HepG2 (cell line): Measurements from ENCODE around the gene UNC13D.
A peak's percentile ranks its signal among the peaks of the same experiment; 100 is the strongest.

ENCODE experiments used
- BHLHE40 ChIP-seq: IDR thresholded peaks from 2 replicates; pipeline ENCODE4 v1.6.1; 2011; ENCODE audit warnings: low read length, improper control_type of control experiment
- ETV6 ChIP-seq: sonication (generic); formaldehyde crosslinking; conservative IDR thresholded peaks from 2 replicates; pipeline ENCODE4 v1.4.0; 2020; ENCODE audit warnings: missing genetic modification reagents
- HNF4A ChIP-seq: sonication (generic); formaldehyde crosslinking; IDR thresholded peaks from 2 replicates; pipeline ENCODE4 v1.4.0; 2020; ENCODE audit warnings: missing genetic modification reagents
- POLR2AphosphoS5 ChIP-seq: IDR thresholded peaks from 2 replicates; pipeline ENCODE4 v1.6.1; 2012; ENCODE audit warnings: low read depth, low read length
- ZC3H4 ChIP-seq: sonication (generic); formaldehyde crosslinking; IDR thresholded peaks from 2 replicates; pipeline ENCODE4 v1.4.0; 2020; ENCODE audit warnings: missing genetic modification reagents, borderline replicate concordance
- ZNF746 ChIP-seq: sonication (generic); formaldehyde crosslinking; IDR thresholded peaks from 2 replicates; pipeline ENCODE4 v1.8.0; 2022; ENCODE audit warnings: mild to moderate bottlenecking, missing genetic modification reagents
- TF ChIP-seq, protein P1 (sequence below): sonication (generic); formaldehyde crosslinking; IDR thresholded peaks from 2 replicates; pipeline ENCODE4 v1.4.0; 2020; ENCODE audit warnings: missing genetic modification reagents
- TF ChIP-seq, protein P2 (sequence below): sonication (generic); formaldehyde crosslinking; IDR thresholded peaks from 2 replicates; pipeline ENCODE4 v1.5.1; 2020; ENCODE audit warnings: mild to moderate bottlenecking, missing genetic modification reagents, moderate library complexity
- TF ChIP-seq, protein P3 (sequence below): sonication (generic); formaldehyde crosslinking; IDR thresholded peaks from 2 replicates; pipeline ENCODE4 v1.5.0; 2020; ENCODE audit warnings: mild to moderate bottlenecking, missing genetic modification reagents, moderate library complexity

DNA sequence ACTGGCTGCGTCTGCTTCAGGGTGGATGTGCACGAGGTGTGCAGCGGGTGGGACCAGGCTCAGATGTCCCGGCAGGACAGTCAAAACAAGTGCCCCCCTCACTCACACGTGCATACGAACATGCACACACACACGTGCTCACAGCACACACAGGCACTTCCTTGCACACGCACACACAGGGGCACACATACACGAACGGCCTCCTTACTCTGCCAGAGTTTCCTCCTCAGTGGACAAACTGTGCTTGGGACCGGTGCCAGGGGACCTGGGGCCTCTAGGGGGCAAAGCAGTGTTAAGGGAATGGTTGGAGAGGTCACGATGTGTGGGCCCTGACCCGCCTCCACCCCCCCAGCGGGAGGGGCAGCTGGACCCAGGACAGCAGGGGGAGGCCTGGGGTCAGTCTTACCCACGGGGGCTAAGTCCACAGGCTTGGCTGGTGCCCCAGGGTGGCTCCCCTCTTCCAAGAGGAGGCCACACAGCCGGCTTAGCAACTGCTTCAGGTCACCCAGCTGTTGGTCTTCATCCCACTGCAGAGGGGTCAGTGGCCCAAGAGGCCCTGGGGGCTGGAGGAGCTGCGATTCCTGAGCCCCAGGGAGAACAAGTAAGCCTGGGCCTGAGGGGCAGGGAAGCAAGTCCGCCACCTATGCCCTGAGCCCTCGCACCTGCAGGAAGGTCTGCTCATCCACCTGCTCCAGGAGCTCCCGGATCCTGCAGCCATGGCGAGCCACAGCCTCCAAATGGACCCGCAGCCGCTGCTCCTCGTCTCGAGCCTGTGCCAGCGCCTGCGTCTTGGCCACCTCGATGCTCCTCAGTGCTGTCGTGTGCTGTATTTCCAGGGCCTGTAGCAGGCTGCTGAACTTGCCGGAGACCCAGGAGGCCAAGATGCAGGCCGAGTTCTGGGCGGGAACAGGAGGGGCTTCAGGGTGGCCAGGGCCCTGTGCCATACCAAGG is 47.7 kb upstream of the UNC13D start:
- TF ChIP-seq POLR2AphosphoS5 (no peak; the same call in 1 of the 2 replicates), ZNF746 (CRISPR knock-in tag) (peak; percentile 78; the same call in 1 of the 2 replicates), HNF4A (CRISPR knock-in tag) (peak; percentile 94), BHLHE40 (no peak; the same call in 1 of the 2 replicates), ZC3H4 (CRISPR knock-in tag) (0 out of 2 replicates have a peak, but pooled peaks have one; percentile 15), ETV6 (no peak)
- TF ChIP-seq, protein P1, sequence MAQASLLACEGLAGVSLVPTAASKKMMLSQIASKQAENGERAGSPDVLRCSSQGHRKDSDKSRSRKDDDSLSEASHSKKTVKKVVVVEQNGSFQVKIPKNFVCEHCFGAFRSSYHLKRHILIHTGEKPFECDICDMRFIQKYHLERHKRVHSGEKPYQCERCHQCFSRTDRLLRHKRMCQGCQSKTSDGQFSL: peak; percentile 99
- TF ChIP-seq, protein P2, sequence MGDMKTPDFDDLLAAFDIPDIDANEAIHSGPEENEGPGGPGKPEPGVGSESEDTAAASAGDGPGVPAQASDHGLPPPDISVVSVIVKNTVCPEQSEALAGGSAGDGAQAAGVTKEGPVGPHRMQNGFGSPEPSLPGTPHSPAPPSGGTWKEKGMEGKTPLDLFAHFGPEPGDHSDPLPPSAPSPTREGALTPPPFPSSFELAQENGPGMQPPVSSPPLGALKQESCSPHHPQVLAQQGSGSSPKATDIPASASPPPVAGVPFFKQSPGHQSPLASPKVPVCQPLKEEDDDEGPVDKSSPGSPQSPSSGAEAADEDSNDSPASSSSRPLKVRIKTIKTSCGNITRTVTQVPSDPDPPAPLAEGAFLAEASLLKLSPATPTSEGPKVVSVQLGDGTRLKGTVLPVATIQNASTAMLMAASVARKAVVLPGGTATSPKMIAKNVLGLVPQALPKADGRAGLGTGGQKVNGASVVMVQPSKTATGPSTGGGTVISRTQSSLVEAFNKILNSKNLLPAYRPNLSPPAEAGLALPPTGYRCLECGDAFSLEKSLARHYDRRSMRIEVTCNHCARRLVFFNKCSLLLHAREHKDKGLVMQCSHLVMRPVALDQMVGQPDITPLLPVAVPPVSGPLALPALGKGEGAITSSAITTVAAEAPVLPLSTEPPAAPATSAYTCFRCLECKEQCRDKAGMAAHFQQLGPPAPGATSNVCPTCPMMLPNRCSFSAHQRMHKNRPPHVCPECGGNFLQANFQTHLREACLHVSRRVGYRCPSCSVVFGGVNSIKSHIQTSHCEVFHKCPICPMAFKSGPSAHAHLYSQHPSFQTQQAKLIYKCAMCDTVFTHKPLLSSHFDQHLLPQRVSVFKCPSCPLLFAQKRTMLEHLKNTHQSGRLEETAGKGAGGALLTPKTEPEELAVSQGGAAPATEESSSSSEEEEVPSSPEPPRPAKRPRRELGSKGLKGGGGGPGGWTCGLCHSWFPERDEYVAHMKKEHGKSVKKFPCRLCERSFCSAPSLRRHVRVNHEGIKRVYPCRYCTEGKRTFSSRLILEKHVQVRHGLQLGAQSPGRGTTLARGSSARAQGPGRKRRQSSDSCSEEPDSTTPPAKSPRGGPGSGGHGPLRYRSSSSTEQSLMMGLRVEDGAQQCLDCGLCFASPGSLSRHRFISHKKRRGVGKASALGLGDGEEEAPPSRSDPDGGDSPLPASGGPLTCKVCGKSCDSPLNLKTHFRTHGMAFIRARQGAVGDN (CRISPR knock-in tag): peak; percentile 82
- TF ChIP-seq, protein P3, sequence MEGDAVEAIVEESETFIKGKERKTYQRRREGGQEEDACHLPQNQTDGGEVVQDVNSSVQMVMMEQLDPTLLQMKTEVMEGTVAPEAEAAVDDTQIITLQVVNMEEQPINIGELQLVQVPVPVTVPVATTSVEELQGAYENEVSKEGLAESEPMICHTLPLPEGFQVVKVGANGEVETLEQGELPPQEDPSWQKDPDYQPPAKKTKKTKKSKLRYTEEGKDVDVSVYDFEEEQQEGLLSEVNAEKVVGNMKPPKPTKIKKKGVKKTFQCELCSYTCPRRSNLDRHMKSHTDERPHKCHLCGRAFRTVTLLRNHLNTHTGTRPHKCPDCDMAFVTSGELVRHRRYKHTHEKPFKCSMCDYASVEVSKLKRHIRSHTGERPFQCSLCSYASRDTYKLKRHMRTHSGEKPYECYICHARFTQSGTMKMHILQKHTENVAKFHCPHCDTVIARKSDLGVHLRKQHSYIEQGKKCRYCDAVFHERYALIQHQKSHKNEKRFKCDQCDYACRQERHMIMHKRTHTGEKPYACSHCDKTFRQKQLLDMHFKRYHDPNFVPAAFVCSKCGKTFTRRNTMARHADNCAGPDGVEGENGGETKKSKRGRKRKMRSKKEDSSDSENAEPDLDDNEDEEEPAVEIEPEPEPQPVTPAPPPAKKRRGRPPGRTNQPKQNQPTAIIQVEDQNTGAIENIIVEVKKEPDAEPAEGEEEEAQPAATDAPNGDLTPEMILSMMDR (CRISPR knock-in tag): peak; percentile 72
